ENCODE results near the gene SEMA4A.

GRCh38 chr1:156213644-156213966, 60.2 kb downstream of the SEMA4A start:
- TF ChIP-seq CTCF (conservative IDR thresholded peaks at IDR 0.05 in 1 of 2, IDR thresholded peaks at IDR 0.05 in 1 of 2; ENCODE audit: low read depth in 1 of 2, low read length in 2 of 2) (no peak), EZH2 (IDR thresholded peaks at IDR 0.05; ENCODE audit: low read length, missing control alignments) (no peak)
